GM18502 (cell line): Measurements from ENCODE around the gene TAF11L9.
"Not testable (repeated sequence)": the region's sequence is repeated elsewhere in the genome, so short reads cannot be mapped to it uniquely, and the experiment has no call there.

Experiments used
- ATAC-seq: cut with Tn5 transposase; IDR thresholded peaks from one replicate; pipeline ENCODE4 v1.9.1; 2021; ENCODE audit warnings: mild to moderate bottlenecking; ENCODE audit not compliant: unreplicated experiment, poor library complexity

The TAF11L9 gene

DNA sequence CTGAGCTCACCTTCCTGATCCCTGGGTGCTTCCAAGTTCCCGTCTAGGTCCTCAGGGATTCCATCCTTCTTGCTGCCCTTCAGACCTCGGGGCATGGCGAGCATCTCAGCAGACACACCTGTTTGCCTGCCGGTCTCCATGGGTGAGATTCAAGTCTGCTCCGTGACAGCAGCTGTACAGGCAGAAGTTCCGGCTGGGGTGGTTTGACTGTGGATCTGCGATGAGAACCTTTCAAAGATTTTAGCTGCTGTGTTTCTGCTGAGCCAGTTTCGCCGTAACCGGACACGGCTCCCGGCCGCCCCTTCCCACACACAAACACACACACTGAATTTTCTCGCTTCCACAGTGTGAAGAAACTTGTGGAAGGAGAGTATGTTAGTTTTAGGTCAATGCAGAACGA lies at the start of gene TAF11L9:
TAF11L9 (minus strand) TSS at position 140 of the 400 bp plus-strand sequence.
- not testable (repeated sequence) for ATAC-seq

DNA sequence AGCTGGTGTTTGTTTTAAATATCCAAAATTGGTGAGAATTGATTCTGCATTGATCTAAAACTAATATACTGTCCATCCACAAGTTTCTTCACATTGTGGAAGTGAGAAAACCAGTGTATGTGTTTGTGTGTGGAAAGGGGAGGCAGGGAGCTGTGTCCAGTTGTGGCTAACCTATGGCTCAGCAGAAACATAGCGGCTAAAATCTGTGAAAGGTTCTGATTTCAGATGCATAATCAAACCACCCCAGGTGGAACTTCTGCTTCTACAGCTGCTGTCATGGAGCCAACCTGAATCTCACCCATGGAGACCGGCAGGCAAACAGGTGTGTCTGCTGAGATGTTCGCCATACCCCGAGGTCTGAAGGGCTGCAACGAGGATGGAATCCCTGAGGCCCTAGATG lies 40.0 kb upstream of the TAF11L9 start, which contains the start of gene TAF11L14:
TAF11L14 (plus strand) TSS at position 301 of the 400 bp plus-strand sequence.
- no peak for ATAC-seq

DNA sequence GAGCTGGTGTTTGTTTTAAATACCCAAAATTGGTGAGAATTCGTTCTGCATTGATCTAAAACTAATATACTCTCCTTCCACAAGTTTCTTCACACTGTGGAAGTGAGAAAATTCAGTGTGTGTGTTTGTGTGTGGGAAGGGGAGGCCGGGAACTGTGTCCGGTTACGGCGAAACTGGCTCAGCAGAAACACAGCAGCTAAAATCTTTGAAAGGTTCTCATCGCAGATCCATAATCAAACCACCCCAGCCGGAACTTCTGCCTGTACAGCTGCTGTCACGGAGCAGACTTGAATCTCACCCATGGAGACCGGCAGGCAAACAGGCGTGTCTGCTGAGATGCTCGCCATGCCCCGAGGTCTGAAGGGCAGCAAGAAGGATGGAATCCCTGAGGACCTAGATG lies 37.6 kb upstream of the TAF11L9 start, which contains the start of gene TAF11L13:
TAF11L13 (plus strand) TSS at position 301 of the 400 bp plus-strand sequence.
- ATAC-seq, result not testable (repeated sequence)

DNA sequence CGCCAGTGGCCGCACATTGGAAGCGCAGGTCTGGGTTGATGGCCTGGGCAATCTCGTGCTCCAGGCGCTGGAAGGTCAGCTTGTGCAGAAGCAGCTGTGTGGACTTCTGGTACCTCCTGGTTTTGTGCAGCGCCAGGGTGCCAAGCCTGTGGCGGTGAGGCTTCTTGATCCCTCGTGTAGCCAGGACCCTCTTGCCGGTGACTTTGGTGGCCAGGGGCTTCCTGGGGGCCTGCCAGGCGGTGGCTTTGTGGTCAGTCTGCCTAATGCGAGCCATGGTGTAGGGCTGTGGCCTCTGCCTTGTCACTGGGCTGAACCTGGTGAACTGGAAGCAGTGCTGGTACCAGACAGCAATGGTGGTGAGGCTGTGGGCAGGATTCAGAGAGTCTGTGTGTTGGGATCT lies 31.5 kb upstream of the TAF11L9 start:
- ATAC-seq, result no peak

DNA sequence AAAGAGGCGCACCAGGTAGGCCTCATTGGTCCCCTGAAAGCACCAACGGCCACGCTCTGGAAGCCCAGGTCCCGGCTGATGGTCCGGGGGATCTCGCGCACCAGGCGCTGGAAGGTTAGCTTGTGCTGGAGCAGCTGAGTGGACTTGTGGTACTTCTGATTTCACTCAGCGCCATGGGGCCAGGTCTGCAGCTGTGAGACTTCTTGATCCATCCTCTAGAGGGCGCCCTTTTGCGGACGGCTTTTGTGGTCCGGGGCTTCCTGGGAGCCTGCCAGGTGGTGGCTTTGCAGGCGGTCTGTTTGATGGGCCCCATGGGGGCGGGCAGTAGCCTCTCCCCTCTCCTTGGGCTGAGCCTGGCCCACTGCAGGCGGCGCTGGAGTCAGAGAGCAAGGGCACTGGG lies 26.4 kb upstream of the TAF11L9 start:
- no peak for ATAC-seq

DNA sequence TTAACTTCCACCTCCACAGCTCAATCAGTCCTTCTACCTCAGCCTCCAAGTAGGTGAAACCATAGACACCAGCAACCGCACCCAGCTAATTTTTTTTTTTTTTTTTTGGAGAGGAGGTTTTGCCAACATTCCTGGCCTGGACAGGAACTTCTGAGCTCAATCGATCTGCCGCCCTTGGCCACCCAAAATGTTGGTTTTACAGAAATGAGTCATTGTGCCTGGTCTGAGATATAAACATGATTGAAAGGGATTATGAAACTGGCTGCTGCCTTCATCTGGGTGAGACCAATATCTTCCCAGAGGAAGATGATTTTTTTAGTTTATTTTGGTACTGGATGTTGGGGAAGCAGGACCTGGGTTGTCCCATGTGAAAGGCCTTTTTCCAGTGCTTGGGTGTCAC lies 25.2 kb upstream of the TAF11L9 start:
- ATAC-seq, result no peak

DNA sequence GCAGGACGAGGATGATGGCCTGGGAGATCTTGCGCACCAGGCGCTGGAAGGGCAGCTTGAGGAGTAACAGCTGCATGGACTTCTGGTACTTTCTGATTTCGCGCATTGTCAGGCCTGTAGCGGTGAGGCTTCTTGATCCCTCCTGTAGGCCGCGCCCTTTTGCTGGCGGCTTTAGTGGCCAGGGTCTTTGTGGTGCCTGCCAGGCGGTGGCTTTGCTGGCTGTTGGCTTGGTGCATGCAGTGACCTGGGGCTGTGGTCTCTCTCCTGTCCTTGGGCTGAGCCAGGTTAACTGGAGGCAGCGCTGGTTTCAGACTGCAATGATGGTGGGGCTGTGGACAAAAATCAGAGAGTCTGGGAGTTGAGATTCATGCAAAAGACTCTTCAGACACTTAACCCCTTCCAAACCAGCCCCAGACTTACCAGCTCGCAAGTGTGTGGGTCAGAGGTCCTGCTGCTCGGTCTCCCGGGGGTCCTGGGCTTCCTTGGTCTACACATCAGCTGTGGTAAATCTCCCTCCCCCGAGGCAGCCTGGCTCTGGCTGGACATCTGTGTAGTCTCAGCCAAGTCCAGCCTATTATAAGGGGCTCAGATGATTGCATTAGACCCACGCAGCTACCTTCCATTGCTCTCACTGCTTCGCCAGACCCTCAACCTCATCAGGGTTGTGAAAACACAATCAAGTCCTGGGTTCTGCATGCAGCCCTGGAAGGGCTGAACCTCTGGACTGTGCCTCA lies 20.8 kb upstream of the TAF11L9 start:
- no peak for ATAC-seq

DNA sequence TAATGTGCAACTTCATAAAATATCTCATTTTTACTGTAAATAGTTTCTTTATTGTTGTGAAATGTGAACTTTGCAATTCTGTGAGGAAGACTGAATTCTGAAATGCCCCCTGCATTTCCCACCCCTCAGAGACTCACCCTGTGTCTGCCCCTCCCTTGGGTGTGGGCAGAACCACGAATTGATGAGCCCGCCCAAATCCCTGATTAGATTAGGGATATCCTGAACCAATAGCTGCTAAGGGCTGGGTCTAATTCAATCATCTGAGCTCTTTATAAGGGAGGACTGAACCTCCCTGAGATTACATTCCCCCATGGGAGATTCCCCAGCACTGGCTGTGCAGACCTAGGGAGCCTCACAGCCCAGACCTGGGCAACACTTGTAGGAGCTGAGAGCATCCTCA lies 15.9 kb upstream of the TAF11L9 start, which contains the start of gene TAF11L12:
TAF11L12 (plus strand) TSS at position 301 of the 400 bp plus-strand sequence.
- ATAC-seq, result not testable (repeated sequence)

DNA sequence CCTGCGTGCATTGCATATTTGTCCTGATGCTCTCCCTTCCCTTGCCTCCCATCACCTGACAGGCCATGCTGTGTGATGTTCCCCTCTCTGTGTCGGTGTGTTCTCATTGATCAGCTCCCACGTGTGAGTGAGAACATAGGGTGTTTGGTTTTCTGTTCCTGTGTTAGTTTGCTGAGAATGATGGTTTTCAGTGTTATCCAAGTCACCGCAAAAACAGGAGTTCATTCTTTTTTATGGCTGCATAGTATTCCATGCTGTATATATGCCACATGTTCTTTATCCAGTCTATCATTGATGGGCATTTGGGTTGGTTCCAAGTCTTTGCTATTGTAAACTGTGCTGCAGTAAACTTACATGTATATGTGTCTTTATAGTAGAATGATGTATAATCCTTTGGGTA lies 13.3 kb upstream of the TAF11L9 start:
- not testable (repeated sequence) for ATAC-seq

DNA sequence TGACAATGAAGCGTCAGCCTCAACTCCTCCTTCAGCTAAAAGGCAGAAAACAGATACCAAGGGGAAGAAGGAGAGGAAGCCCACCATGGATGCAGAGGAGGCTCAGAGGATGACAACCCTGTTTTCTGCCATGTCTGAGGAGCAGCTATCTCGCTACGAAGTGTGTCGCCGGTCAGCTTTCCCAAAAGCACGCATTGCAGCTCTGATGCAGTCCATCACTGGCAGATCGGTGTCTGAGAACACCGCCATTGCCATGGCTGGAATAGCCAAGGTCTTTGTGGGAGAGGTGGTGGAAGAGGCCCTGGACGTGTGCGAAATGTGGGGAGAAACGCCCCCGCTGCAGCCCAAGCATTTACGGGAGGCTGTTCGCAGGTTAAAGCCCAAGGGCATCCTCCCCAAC lies 10.8 kb upstream of the TAF11L9 start:
- no peak for ATAC-seq

DNA sequence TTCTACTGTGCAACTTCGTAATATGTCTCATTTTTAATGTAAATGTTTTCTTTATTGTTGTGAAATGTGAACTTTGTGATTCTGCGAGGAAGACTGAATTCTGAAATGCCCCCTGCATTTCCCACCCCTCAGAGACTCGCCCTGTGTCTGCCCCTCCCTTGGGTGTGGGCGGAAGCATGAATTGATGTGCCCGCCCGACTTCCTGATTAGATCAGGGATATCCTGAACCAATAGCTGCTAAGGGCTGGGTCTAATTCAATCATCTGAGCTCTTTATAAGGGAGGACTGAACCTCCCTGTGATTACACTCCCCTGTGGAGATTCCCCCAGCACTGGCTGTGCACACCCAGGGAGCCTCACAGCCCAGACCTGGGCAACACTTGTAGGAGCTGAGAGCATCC lies 9.7 kb upstream of the TAF11L9 start, which contains the start of gene TAF11L11:
TAF11L11 (plus strand) TSS at position 304 of the 400 bp plus-strand sequence.
- ATAC-seq, result not testable (repeated sequence)

DNA sequence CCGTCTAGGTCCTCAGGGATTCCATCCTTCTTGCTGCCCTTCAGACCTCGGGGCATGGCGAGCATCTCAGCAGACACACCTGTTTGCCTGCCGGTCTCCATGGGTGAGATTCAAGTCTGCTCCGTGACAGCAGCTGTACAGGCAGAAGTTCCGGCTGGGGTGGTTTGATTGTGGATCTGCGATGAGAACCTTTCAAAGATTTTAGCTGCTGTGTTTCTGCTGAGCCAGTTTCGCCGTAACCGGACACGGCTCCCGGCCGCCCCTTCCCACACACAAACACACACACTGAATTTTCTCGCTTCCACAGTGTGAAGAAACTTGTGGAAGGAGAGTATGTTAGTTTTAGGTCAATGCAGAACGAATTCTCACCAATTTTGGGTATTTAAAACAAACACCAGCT lies 3.5 kb upstream of the TAF11L9 start, which contains the start of gene TAF11L10:
TAF11L10 (minus strand) TSS at position 101 of the 400 bp plus-strand sequence.
- ATAC-seq, result not testable (repeated sequence)

DNA sequence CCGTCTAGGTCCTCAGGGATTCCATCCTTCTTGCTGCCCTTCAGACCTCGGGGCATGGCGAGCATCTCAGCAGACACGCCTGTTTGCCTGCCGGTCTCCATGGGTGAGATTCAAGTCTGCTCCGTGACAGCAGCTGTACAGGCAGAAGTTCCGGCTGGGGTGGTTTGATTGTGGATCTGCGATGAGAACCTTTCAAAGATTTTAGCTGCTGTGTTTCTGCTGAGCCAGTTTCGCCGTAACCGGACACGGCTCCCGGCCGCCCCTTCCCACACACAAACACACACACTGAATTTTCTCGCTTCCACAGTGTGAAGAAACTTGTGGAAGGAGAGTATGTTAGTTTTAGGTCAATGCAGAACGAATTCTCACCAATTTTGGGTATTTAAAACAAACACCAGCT lies 3.3 kb downstream of the TAF11L9 start, which contains the start of gene TAF11L8:
TAF11L8 (minus strand) TSS at position 101 of the 400 bp plus-strand sequence.
- not testable (repeated sequence) for ATAC-seq

DNA sequence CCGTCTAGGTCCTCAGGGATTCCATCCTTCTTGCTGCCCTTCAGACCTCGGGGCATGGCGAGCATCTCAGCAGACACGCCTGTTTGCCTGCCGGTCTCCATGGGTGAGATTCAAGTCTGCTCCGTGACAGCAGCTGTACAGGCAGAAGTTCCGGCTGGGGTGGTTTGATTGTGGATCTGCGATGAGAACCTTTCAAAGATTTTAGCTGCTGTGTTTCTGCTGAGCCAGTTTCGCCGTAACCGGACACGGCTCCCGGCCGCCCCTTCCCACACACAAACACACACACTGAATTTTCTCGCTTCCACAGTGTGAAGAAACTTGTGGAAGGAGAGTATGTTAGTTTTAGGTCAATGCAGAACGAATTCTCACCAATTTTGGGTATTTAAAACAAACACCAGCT lies 8.5 kb downstream of the TAF11L9 start, which contains the start of gene TAF11L7:
TAF11L7 (minus strand) TSS at position 101 of the 400 bp plus-strand sequence.
- ATAC-seq, result not testable (repeated sequence)
